ENCODE data around the gene MMP15.

GRCh38 chr16:58009856-58010416 lies 15.6 kb upstream of the MMP15 start:
- TF ChIP-seq CTCF (optimal IDR thresholded peaks at IDR 0.05 in 1 of 3, IDR thresholded peaks at IDR 0.05 in 1 of 3, conservative IDR thresholded peaks at IDR 0.05 in 1 of 3; ENCODE audit: extremely low read depth in 1 of 3, insufficient read depth in 2 of 3, low read length in 3 of 3) = no peak
- no peak for TF ChIP-seq EZH2 (IDR thresholded peaks at IDR 0.05; ENCODE audit: low read length)

Data from keratinocyte (primary cell).